ENCODE measurements around the gene R3HDM4.

DNA sequence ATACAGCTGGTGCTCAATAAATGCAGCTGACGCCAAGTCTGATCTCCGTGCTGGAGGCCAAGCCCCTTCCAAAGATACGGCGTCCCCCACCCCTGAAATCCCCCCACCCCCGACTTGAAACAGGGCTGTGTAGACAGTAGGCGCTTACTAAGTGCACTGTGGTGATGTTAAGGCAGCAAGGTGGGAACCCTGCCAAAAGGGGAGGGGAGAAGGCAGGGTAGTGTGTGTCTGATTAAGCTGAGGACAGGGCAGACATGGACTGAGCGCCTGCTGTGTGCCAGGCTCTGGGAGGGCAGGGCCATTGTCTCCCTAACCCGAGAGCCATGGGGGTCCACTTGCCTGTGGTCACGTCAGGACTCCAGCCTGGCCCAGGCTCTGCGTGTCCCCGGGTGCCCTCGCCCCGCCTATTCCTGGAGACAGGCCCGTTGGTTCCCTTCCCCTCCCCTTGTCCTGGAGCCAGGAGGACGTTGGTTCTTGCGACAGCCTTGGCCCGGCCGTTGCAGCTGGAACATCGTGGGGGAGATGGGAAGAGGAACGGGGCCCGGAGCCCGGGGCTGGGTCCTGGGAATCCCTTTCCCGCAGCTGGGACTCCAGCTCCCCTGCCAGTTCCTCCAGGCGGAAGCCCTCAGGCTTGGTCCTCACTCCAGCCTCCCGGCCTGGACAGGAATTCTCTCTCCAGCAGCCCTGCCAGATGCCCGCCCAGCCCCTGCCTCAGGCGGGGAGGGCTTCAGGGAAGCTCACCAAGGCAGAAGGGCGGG lies 62.6 kb downstream of the R3HDM4 start:
- TF ChIP-seq, protein P1, sequence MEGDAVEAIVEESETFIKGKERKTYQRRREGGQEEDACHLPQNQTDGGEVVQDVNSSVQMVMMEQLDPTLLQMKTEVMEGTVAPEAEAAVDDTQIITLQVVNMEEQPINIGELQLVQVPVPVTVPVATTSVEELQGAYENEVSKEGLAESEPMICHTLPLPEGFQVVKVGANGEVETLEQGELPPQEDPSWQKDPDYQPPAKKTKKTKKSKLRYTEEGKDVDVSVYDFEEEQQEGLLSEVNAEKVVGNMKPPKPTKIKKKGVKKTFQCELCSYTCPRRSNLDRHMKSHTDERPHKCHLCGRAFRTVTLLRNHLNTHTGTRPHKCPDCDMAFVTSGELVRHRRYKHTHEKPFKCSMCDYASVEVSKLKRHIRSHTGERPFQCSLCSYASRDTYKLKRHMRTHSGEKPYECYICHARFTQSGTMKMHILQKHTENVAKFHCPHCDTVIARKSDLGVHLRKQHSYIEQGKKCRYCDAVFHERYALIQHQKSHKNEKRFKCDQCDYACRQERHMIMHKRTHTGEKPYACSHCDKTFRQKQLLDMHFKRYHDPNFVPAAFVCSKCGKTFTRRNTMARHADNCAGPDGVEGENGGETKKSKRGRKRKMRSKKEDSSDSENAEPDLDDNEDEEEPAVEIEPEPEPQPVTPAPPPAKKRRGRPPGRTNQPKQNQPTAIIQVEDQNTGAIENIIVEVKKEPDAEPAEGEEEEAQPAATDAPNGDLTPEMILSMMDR (IDR thresholded peaks at IDR 0.05; ENCODE audit: low read length) = no peak
- no peak for TF ChIP-seq EZH2 (IDR thresholded peaks at IDR 0.05; ENCODE audit: borderline replicate concordance, low read length)

All from OCI-LY1 (cell line).